GM11168 (cell line): Measurements from ENCODE around the gene SERPINA5.
"Not testable (repeated sequence)": the region's sequence is repeated elsewhere in the genome, so short reads cannot be mapped to it uniquely, and the experiment has no call there.

ENCODE experiments used
- in situ Hi-C: fragments of 300-500 bp; cut with MboI; formaldehyde crosslinking; loops from one replicate; pipeline ENCODE4 v1.12.0; 2022; ENCODE audit warnings: low sequenced_read_pairs; ENCODE audit not compliant: unreplicated experiment

SERPINA5 gene

GRCh38 chr14:94598506-94598815 is 17.2 kb downstream of the SERPINA5 start:
- in situ Hi-C loops: no loop called here

DNA sequence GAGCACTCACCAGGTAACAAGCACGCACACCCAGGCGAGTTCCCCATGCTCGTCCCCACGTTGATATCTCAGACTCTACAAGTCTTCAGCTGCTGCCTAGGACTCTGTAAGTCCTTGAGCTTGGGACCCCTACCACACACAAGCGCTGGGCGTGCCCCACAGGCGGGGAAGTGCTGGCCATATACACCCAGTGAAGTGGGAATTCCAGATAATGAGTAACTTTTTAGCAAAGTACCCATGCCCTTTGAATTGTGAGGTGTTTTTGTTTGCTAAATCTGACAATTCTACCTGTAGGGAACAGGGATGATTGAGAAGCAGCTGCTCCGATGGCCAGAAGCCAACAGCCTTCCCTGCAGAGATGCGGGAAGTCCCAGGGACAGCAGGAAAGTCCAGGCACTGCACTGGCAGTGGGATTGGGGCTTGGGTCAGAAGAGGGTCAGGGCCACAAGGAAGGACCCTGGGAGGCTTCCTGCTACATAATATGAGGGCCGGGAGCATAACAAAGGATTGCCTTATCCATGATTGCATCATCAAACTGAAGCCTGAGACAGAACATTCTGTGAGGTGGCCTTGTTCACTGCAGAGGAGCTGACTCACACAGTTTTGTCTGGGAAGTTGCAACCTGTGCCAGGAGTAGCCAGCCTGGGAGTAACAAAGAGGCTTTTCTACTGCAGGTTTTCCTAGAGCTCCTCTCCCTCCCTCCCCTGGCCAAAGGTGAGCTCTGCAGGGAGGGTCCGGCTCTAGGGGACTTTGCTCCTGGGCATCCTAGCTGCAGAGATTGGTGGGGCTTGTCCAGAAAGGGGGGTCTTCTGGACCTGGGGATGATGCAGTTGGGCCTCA is 17.8 kb downstream of the SERPINA5 start:
- in situ Hi-C loops: no loop called here

DNA sequence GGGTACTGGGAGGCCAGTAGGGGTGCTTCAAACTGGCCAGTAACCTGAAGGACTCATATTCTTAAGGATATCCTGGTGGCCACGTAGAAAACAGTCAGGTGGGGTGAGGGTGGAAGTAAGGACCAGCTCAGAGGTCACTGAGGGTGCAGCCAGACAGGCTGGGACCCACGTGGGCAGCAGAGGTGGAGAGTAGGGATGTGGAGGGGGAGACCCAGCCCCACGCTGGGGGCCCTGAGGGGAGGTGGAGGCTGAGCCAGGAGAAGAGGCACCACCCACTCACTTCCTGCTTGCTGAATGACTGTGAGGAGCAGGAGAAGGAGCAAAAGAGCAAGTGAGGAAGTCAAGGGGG is 18.4 kb downstream of the SERPINA5 start:
- in situ Hi-C loops: no loop called here

GRCh38 chr14:94600148-94600545 is 18.9 kb downstream of the SERPINA5 start:
- in situ Hi-C loops: no loop called here

- in situ Hi-C loops: no loop called here
Measured at GRCh38 chr14:94601884-94602391, 20.7 kb downstream of the SERPINA5 start.

DNA sequence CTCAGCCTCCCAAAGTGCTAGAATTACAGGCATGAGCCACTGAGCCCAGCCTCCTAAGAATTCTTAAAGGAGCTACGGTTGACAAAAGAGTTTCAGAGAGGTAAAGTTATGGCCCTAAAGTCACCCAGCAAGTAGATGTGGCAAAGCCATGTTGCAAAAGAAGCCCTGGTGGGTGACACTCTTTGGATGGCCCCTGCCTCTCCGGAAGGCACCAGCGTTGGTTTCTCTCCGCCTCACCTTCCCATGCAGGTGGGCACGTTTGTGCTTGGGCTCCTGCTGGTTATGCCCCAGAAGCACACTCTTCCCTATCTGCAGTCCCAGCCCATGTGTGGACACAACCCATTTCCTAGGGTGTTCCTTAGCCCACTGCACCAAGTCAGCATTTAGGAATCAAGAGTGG is 21.5 kb downstream of the SERPINA5 start:
- in situ Hi-C loops: no loop called here

DNA sequence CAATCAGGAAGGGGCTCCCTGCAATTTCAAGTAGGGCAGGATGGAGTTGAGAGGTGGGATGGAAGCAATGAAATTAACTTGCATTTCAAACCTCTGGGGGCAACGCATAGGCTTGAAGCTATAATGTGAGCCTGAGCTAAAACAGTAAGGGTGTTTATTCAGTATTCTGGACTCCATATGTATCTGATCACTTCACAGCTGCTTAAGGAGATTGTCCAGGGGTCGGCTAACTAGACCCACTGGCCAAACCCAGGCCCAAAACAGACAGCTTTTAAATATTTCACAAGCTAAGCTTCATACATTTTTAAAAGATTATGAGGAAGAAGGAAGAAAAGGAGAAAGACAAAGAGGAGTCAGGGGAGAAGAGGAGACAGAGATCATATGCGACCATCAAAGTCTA is 24.1 kb downstream of the SERPINA5 start:
- in situ Hi-C loops: no loop called here

DNA sequence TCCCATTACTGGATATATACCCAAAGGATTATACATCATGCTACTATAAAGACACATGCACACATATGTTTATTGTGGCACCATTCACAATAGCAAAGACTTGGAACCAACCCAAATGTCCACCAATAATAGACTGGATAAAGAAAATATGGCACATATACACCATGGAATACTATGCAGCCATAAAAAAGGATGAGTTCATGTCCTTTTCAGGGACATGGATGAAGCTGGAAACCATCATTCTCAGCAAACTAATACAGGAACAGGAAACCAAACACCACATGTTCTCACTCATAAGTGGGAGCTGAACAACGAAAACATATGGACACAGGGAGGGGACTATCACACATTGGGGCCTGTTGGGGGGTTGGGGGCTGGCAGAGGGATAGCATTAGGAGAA is 27.7 kb downstream of the SERPINA5 start:
- in situ Hi-C loops: not testable (repeated sequence)

- in situ Hi-C loops: no loop called here
Measured at GRCh38 chr14:94611179-94611578, 30.0 kb downstream of the SERPINA5 start.

DNA sequence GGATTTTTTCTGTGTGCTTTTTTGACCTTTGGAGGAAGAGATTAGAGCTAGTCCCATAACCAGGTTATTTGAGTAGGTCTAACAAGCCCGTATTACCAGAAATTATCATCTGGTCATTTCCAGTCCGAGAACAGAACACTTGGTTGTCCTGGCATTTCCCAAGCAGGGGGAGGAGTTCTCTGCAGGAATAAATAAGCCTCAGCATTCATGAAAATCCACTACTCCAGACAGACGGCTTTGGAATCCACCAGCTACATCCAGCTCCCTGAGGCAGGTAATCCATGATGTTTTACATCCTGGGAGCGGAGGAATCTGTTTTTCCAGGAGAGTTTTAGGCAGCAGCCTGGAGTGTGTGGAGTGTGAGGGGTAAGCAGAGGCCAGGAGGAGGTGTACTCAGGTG is 30.9 kb downstream of the SERPINA5 start, which contains the start of gene SERPINA3:
Gene SERPINA3 (plus strand): TSS at position 218 of the 400 bp plus-strand sequence. CDS start 2,051 bp downstream, outside the sequence.
- in situ Hi-C loops: no loop called here

DNA sequence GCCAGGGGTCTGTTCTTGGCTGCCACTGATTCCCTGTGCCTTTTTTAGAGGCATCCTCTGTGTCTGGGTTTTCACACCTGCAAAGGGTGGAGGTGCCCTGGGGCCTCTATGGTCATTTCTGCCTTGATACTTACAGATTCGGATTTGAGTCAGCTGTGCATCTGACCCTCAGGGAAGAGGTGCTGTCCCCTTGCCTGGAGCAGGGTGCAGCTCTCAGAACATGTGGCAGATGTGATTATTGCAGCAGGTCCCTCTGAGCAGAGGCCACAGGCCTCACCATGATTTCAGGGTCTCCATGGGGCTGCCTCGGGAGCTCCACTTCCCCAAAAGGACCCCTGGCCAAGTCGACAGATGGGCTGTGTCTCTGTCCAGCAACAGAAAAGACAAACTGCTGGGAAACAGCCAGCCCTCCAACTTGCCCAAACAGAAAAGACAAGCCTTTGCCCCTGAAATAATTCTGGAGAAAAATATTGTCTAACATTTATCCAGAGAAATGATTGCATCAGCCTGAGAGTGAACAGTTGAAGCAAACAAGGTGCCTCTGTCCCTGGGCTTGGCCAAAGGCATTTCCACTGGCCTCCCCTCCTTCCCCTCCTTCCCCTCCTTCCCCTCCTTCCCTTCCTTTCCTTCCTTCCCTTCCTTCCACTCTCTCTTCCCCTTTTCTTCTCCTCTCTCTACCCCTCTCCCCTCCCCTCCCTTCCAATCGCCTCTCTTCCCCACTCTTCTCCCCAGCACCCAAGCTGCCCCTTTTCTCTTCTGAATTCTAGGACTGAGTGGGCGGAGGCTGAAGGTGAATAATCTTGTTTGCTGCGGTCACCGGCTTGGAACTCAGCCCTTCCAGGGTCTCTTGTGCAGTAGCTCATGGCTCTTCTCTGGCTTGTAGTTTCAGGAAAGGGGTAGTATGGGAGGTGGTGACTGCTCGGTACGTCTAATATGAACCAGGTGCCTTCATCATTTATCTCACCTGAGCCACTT is 31.6 kb downstream of the SERPINA5 start:
- in situ Hi-C loops: no loop called here

DNA sequence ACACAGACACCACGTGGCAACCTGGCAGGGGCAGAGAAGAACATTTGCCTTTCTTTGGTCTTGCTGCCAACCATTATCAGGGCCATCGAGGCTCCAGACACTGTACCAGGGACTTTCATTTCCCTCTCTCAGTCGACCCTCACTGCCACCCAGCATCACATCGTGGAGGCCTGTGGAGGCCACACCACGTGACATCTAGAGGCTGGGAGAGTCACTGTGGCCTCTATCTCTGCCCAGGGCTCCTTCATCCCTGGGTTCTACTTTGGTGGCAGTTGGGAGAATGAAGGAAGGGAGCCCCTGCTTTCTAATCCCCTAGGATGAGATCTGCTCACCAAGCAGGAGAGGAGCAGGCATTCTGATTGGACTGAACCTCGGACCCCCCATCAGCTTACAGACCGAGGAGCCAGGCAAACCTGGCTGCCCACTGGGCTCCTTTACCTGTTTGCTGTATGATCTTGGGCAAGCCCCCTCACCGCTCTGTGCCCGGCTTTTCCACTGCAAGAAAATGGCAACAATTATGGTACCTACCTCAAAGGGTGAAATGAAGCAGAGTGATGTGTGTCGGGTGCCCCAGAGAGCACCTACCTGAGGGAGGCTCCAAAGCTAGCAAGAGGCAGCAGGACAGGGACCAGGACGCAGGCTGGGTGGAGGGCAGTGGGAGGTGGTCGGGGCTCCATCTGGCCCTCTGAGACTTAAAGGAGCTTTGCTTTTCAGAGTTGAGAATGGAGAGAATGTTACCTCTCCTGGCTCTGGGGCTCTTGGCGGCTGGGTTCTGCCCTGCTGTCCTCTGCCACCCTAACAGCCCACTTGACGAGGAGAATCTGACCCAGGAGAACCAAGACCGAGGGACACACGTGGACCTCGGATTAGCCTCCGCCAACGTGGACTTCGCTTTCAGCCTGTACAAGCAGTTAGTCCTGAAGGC is 32.8 kb downstream of the SERPINA5 start:
- in situ Hi-C loops: no loop called here

DNA sequence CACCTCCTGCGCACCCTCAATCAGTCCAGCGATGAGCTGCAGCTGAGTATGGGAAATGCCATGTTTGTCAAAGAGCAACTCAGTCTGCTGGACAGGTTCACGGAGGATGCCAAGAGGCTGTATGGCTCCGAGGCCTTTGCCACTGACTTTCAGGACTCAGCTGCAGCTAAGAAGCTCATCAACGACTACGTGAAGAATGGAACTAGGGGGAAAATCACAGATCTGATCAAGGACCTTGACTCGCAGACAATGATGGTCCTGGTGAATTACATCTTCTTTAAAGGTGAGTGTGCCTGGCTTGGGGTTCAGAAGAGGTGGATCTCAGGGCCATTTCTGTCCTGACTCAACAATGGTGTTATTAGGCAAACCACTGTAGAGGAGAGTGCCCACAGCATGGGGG is 33.6 kb downstream of the SERPINA5 start:
- in situ Hi-C loops: no loop called here

- in situ Hi-C loops: no loop called here
Measured at GRCh38 chr14:94615254-94615653, 34.0 kb downstream of the SERPINA5 start.

- in situ Hi-C loops: no loop called here
Measured at GRCh38 chr14:94615823-94616570, 34.8 kb downstream of the SERPINA5 start.

GRCh38 chr14:94617366-94617941 is 36.2 kb downstream of the SERPINA5 start:
- in situ Hi-C loops: no loop called here

GRCh38 chr14:94617988-94618822 is 37.0 kb downstream of the SERPINA5 start:
- in situ Hi-C loops: no loop called here

DNA sequence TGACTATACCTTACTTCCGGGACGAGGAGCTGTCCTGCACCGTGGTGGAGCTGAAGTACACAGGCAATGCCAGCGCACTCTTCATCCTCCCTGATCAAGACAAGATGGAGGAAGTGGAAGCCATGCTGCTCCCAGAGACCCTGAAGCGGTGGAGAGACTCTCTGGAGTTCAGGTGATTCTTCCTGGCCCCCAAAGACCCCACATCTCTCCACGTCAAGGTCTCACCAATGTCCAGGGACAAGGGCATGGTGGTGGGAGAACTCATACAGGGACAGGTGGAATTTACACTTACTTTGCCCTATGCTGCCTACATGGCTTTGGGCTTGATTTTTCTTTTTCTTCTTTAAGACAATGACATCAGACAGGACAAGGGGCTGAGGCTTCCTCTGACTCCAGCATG is 38.1 kb downstream of the SERPINA5 start:
- in situ Hi-C loops: no loop called here
